ENCODE results near the gene EPHA5.

DNA sequence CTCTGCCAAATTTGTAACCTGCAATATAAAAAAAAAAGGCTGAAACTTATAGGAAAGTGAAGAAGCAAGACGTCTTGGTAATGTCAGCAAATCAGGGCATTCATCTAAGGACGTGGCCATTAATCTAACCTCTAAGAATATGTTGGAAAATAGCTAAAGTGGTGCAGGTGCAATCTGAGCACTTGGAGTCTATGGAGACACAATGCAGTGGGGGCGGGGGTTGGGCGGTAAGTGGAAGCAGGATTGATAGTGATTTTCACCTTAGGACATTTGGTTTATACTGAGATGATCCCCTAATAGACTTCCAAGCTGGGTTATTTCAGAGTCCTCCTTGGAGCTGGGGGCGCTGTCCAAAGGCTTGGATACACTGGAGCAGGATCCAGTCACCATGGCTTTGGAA is 283.4 kb downstream of the EPHA5 start:
- TF ChIP-seq POLR2A (IDR thresholded peaks at IDR 0.05; ENCODE audit: low read length) (no peak), GATA1 (IDR thresholded peaks at IDR 0.05; ENCODE audit: low read depth, low read length) (no peak)
